MM.1S (cell line): ENCODE results near the gene EPS8L1.

Experiments
- DNase-seq: peaks from one replicate; pipeline ENCODE4 v3.0.0-alpha.2; 2015
- H2AFZ ChIP-seq: fragments of 300-600 bp; sonication (generic); 2 replicates; pipeline ENCODE4 v1.6.0; 2016; ENCODE audit warnings: antibody characterized with exemption, low read length
- H3F3A ChIP-seq: fragments of 300-600 bp; sonication (generic); 2 replicates; pipeline ENCODE4 v1.6.1; 2016; ENCODE audit warnings: mild to moderate bottlenecking, antibody characterized with exemption, low read length, moderate library complexity, mixed read lengths; ENCODE audit not compliant: insufficient read depth
- H3K27ac ChIP-seq: fragments of 300-600 bp; sonication (generic); 2 replicates; pipeline ENCODE4 v1.5.1; 2016; ENCODE audit warnings: mild to moderate bottlenecking, low read length
- H3K27me3 ChIP-seq: fragments of 300-600 bp; sonication (generic); replicated peaks from 2 replicates; pipeline ENCODE4 v1.6.0; 2016; ENCODE audit warnings: low read length; ENCODE audit not compliant: insufficient read depth
- H3K36me3 ChIP-seq: fragments of 300-600 bp; sonication (generic); replicated peaks from 2 replicates; pipeline ENCODE4 v1.6.1; 2016; ENCODE audit warnings: mild to moderate bottlenecking, low read length, mixed read lengths; ENCODE audit not compliant: insufficient read depth
- H3K4me1 ChIP-seq: fragments of 300-600 bp; sonication (generic); 2 replicates; pipeline ENCODE4 v1.6.1; 2016; ENCODE audit warnings: low read length, mixed read lengths
- H3K4me2 ChIP-seq: fragments of 300-600 bp; sonication (generic); 2 replicates; pipeline ENCODE4 v1.6.0; 2016; ENCODE audit warnings: low read depth, low read length
- H3K4me3 ChIP-seq: fragments of 300-600 bp; sonication (generic); 2 replicates; pipeline ENCODE4 v1.5.1; 2016; ENCODE audit warnings: low read length, mixed read lengths
- H3K79me2 ChIP-seq: fragments of 300-600 bp; sonication (generic); 2 replicates; pipeline ENCODE4 v1.6.1; 2016; ENCODE audit warnings: mixed run types, low read length, mixed read lengths
- H3K9ac ChIP-seq: fragments of 300-600 bp; sonication (generic); 2 replicates; pipeline ENCODE4 v1.6.1; 2016; ENCODE audit warnings: low read length, mixed read lengths
- H3K9me2 ChIP-seq: fragments of 300-600 bp; sonication (generic); replicated peaks from 2 replicates; pipeline ENCODE4 v1.6.1; 2016; ENCODE audit warnings: mild to moderate bottlenecking, low read length, mixed read lengths; ENCODE audit not compliant: insufficient read depth
- H3K9me3 ChIP-seq: fragments of 300-600 bp; sonication (generic); replicated peaks from 2 replicates; pipeline ENCODE4 v1.6.1; 2016; ENCODE audit warnings: mild to moderate bottlenecking, low read length, mixed read lengths; ENCODE audit not compliant: insufficient read depth
- H4K20me1 ChIP-seq: fragments of 300-600 bp; sonication (generic); 2 replicates; pipeline ENCODE4 v1.6.1; 2016; ENCODE audit warnings: mild to moderate bottlenecking, low read length, moderate library complexity, mixed read lengths; ENCODE audit not compliant: insufficient read depth
- CTCF ChIP-seq: fragments of 300-600 bp; sonication (generic); IDR thresholded peaks from 2 replicates; pipeline ENCODE4 v1.5.1; 2016; ENCODE audit warnings: antibody characterized with exemption, low read length, mixed read lengths
- EZH2 ChIP-seq: fragments of 300-600 bp; sonication (generic); optimal IDR thresholded peaks from 2 replicates; pipeline ENCODE3; 2017; ENCODE audit warnings: low read depth, mild to moderate bottlenecking, antibody characterized with exemption, low read length, mixed read lengths
- EZH2phosphoT487 ChIP-seq: fragments of 300-600 bp; sonication (generic); IDR thresholded peaks from 2 replicates; pipeline ENCODE4 v1.6.1; 2018; ENCODE audit warnings: antibody characterized with exemption, low read length

Gene EPS8L1

GRCh38 chr19:55067869-55068268, 7.8 kb upstream of the EPS8L1 start:
- Histone ChIP-seq H3K36me3 (no peaks in the 10 kb centered on the region), H3K79me2 (peaks cover 21% of the 10 kb centered on the region), H2AFZ (no peak overlapping the region), H3K4me1 (peaks cover 24% of the 10 kb centered on the region), H3K9ac (no peak overlapping the region), H3K27me3 (no peaks in the 10 kb centered on the region), H3K9me3 (no peaks in the 10 kb centered on the region), H3K4me3 (no peak overlapping the region), H3K9me2 (no peaks in the 10 kb centered on the region), H3K4me2 (no peak overlapping the region), H3K27ac (no peak overlapping the region), H4K20me1 (no peaks in the 10 kb centered on the region), H3F3A (peaks cover 34% of the 10 kb centered on the region)
- DNase-seq: no peak
- no peak for TF ChIP-seq CTCF
- no peak for TF ChIP-seq EZH2

GRCh38 chr19:55068950-55069864, 6.5 kb upstream of the EPS8L1 start:
- Histone ChIP-seq H3K4me2 (peak overlapping the region; percentile 68), H3F3A (peaks cover 34% of the 10 kb centered on the region), H3K27me3 (no peaks in the 10 kb centered on the region), H4K20me1 (no peaks in the 10 kb centered on the region), H3K79me2 (peaks cover 20% of the 10 kb centered on the region), H3K36me3 (no peaks in the 10 kb centered on the region), H3K4me3 (peak overlapping the region; percentile 69), H3K4me1 (peaks cover 24% of the 10 kb centered on the region), H2AFZ (peak overlapping the region; percentile 5; the same call in 1 of the 2 replicates), H3K27ac (peak overlapping the region; percentile 98), H3K9ac (peak overlapping the region; percentile 95), H3K9me3 (no peaks in the 10 kb centered on the region), H3K9me2 (no peaks in the 10 kb centered on the region)
- TF ChIP-seq CTCF: no peak; the same call in 1 of the 2 replicates
- no peak for TF ChIP-seq EZH2phosphoT487
- no peak for TF ChIP-seq EZH2
- DNase-seq: peak; percentile 94

- TF ChIP-seq EZH2phosphoT487: no peak
- TF ChIP-seq CTCF: no peak
- no peak for TF ChIP-seq EZH2
- Histone ChIP-seq H3K4me3 (no peak overlapping the region), H3K9me3 (no peaks in the 10 kb centered on the region), H3K79me2 (peaks cover 20% of the 10 kb centered on the region), H2AFZ (no peak overlapping the region), H3K27ac (peak overlapping the region; percentile 98), H3K27me3 (no peaks in the 10 kb centered on the region), H3K36me3 (no peaks in the 10 kb centered on the region), H4K20me1 (no peaks in the 10 kb centered on the region), H3F3A (peaks cover 34% of the 10 kb centered on the region), H3K4me2 (peak overlapping the region; percentile 42), H3K9ac (peak overlapping the region; percentile 42), H3K9me2 (no peaks in the 10 kb centered on the region), H3K4me1 (peaks cover 24% of the 10 kb centered on the region)
- DNase-seq: no peak
These were observed 5.8 kb upstream of the EPS8L1 start for GRCh38 chr19:55069865-55070197.
